HepG2 (cell line): ENCODE data around the gene ACTN2. TPM values are rescaled to one million over a fixed set of nuclear protein-coding genes. Genes with fewer than 3 reads are reported as not detected.

Experiments used
- ATAC-seq: fragments of 200-7000 bp; cut with Tn5 transposase; 3 replicates; pipeline ENCODE4 v1.9.1; 2020; ENCODE audit warnings: mild to moderate bottlenecking, moderate library complexity
- BruUV-seq: library from RNA; stranded (reverse); fragments of 400-500 nt; replicated peaks from 2 replicates; lab custom pipeline; 2021; lab: Mats Ljungman, UMichigan
- CTCF ChIA-PET: fragments of 300-600 bp; formaldehyde crosslinking; extraction: SDS; loops from one replicate; lab custom pipeline; 2021; ENCODE audit warnings: low total read pairs, inconsistent platforms, low intra/inter-chr PET ratio; lab: Yijun Ruan, JAX
- POLR2A ChIA-PET: fragments of 350-600 bp; sonication (Branson Sonifier 250); formaldehyde crosslinking; loops from one replicate; lab custom pipeline; 2020; ENCODE audit warnings: antibody characterized with exemption, inconsistent platforms; lab: Yijun Ruan, JAX
- DNase-seq: peaks from one replicate; pipeline ENCODE4 v3.0.0-alpha.2; 2015; ENCODE audit warnings: low spot score
- FAIRE-seq: peaks from 3 replicates; lab custom pipeline; 2011; peaks lifted over from hg19 to GRCh38; lab: Jason Lieb, UNC
- H2AFZ ChIP-seq: one replicate; pipeline ENCODE4 v1.6.1; 2011; ENCODE audit warnings: low read length, inconsistent platforms
- H3K27ac ChIP-seq: fragments of 300-600 bp; 3 replicates; pipeline ENCODE4 v1.8.0; 2011; ENCODE audit warnings: mixed run types, mild to moderate bottlenecking, mixed read lengths, low read length, inconsistent platforms; ENCODE audit not compliant: insufficient read depth; ENCODE audit errors: extremely low read length
- H3K27me3 ChIP-seq, 2 experiments: fragments of 200-600 bp in 1 of 2; 2 replicates in 1 of 2; 3 replicates in 1 of 2; pipeline versions ENCODE4 v1.6.0 to v1.8.0; 2011; ENCODE audit warnings: low read length in 2 of 2, mild to moderate bottlenecking in 2 of 2, moderate library complexity in 2 of 2, inconsistent platforms in 1 of 2; ENCODE audit not compliant: insufficient read depth in 2 of 2, control insufficient read depth in 1 of 2
- H3K36me3 ChIP-seq, 2 experiments: fragments of 200-600 bp in 1 of 2; replicated peaks in 1 of 2; 2 replicates in 1 of 2; 3 replicates in 1 of 2; pipeline versions ENCODE4 v1.5.1 to v1.8.0; 2011; ENCODE audit warnings: low read length in 2 of 2, inconsistent platforms in 1 of 2; ENCODE audit not compliant: insufficient read depth in 2 of 2, control insufficient read depth in 1 of 2
- H3K4me1 ChIP-seq: 2 replicates; pipeline ENCODE4 v1.5.1; 2012; ENCODE audit warnings: low read length, inconsistent platforms; ENCODE audit not compliant: insufficient read depth
- H3K4me2 ChIP-seq: 2 replicates; pipeline ENCODE4 v1.6.0; 2011; ENCODE audit warnings: low read depth, low read length, inconsistent platforms
- H3K4me3 ChIP-seq, 3 experiments: fragments of 200-600 bp in 1 of 3; sonication (generic), shearing (Covaris generic) in 1 of 3; replicated peaks in 1 of 3; 2 replicates each; pipeline ENCODE4 v1.5.1; 2011 to 2016; ENCODE audit warnings: low read length in 3 of 3, inconsistent platforms in 2 of 3, low read depth in 2 of 3, mild to moderate bottlenecking in 2 of 3, control low read depth in 1 of 3, mixed read lengths in 1 of 3; ENCODE audit not compliant: insufficient read depth in 1 of 3
- H3K79me2 ChIP-seq: one replicate; pipeline ENCODE4 v1.6.1; 2011; ENCODE audit warnings: low read length, inconsistent platforms; ENCODE audit not compliant: insufficient read depth
- H3K9ac ChIP-seq: 2 replicates; pipeline ENCODE4 v1.6.0; 2011; ENCODE audit warnings: mild to moderate bottlenecking, low read depth, low read length, inconsistent platforms; ENCODE audit not compliant: insufficient read depth
- H3K9me3 ChIP-seq: 2 replicates; pipeline ENCODE4 v1.5.1; 2012; ENCODE audit warnings: mild to moderate bottlenecking, low read length
- H4K20me1 ChIP-seq: 2 replicates; pipeline ENCODE4 v1.6.0; 2011; ENCODE audit warnings: inconsistent platforms, mild to moderate bottlenecking, low read length, moderate library complexity; ENCODE audit not compliant: insufficient read depth
- AKAP8 ChIP-seq: sonication (generic); formaldehyde crosslinking; IDR thresholded peaks from 2 replicates; pipeline ENCODE4 v1.5.1; 2020; ENCODE audit warnings: mild to moderate bottlenecking, missing genetic modification reagents
- HCFC1 ChIP-seq: fragments of 150-350 bp; IDR thresholded peaks from 2 replicates; pipeline ENCODE4 v1.6.1; 2014; ENCODE audit warnings: low read depth, low read length
- IKZF1 ChIP-seq: fragments of 450-650 bp; IDR thresholded peaks from 2 replicates; pipeline ENCODE4 v1.7.1; 2016
- MBNL3 ChIP-seq: fragments of 250-450 bp; sonication (Bioruptor Pico); conservative IDR thresholded peaks from 2 replicates; pipeline ENCODE4 v1.8.0; 2022; ENCODE audit warnings: mild to moderate bottlenecking, inconsistent platforms
- NFATC3 ChIP-seq: sonication (generic); formaldehyde crosslinking; IDR thresholded peaks from 2 replicates; pipeline ENCODE4 v1.5.1; 2020; ENCODE audit warnings: mild to moderate bottlenecking, missing genetic modification reagents
- SAP130 ChIP-seq: IDR thresholded peaks from 2 replicates; pipeline ENCODE4 v1.6.1; 2016; ENCODE audit warnings: low read depth
- SOX6 ChIP-seq, 2 experiments: fragments of 450-650 bp in 1 of 2; sonication (generic) in 1 of 2; formaldehyde crosslinking in 1 of 2; IDR thresholded peaks; 2 replicates each; pipeline versions ENCODE4 v1.4.0 to v1.6.1; 2017 to 2020; ENCODE audit warnings: antibody characterized with exemption in 1 of 2, mild to moderate bottlenecking in 1 of 2, missing genetic modification reagents in 1 of 2
- SRSF1 ChIP-seq: fragments of 200-400 bp; formaldehyde crosslinking; optimal IDR thresholded peaks from 2 replicates; pipeline ENCODE3; 2017; ENCODE audit warnings: mild to moderate bottlenecking, low read depth, low read length, moderate library complexity
- TP53 ChIP-seq: sonication (generic); formaldehyde crosslinking; conservative IDR thresholded peaks from 2 replicates; pipeline ENCODE4 v1.4.0; 2020; ENCODE audit warnings: missing genetic modification reagents
- ZNF292 ChIP-seq: sonication (generic); formaldehyde crosslinking; IDR thresholded peaks from 2 replicates; pipeline ENCODE4 v1.8.1; 2022; ENCODE audit warnings: mild to moderate bottlenecking, low read depth, missing genetic modification reagents, borderline replicate concordance
- whole genome bisulfite sequencing: methylation state at CpG from one replicate; pipeline ENCODE4 v1.1.6; 2017; ENCODE audit warnings: low lambda C conversion rate; 5-methylcytosine and 5-hydroxymethylcytosine counted together
- in situ Hi-C: cut with HindIII; loops from 2 replicates; pipeline ENCODE4 v1.10.0; 2017; ENCODE audit warnings: low pct_unique_long_range_greater_than_20kb; ENCODE audit not compliant: extremely low pct_ligation_motif_present
- intact Hi-C: fragments of 100-400 bp; cut with micrococcal nuclease; formaldehyde crosslinking; loops from one replicate; pipeline ENCODE4 v1.10.0; 2022; ENCODE audit not compliant: unreplicated experiment
- polyA plus RNA-seq, 8 experiments: library from polyadenylated mRNA; depleted of rRNA in 3 of 8; stranded (reverse) in 7 of 8; unstranded in 1 of 8; fragments of >200 nt; fragmentation: Illumina TruSeq in 4 of 8; extraction: Trizol in 4 of 8; gene quantifications; 2 replicates each; pipeline versions ENCODE4 v1.2.1 to v1.2.3, GENCODE V29; 2011 to 2016; ENCODE audit warnings: low read depth in 4 of 8, missing spikeins in 1 of 8, mixed read lengths in 1 of 8; ENCODE audit not compliant: insufficient read depth in 1 of 8
- total RNA-seq, 5 experiments: library from RNA; depleted of rRNA; stranded (reverse); fragments of >200 nt; fragmentation: Illumina TruSeq; extraction: Trizol; gene quantifications; 2 replicates each; pipeline ENCODE4 v1.2.3, GENCODE V29; 2016; ENCODE audit warnings: low read depth in 1 of 5

ACTN2 gene
- total and polyA plus RNA-seq, 2 of the 13 experiments (the other 11 are each of a cell fraction or from before 2014, with no cell fraction given): 0.04 to 0.13 TPM

GRCh38 chr1:236689713-236690569 lies 3.6 kb downstream of the ACTN2 start:
- no peaks in the 10 kb centered on the region for H3K9me3 ChIP-seq
- H3K27ac ChIP-seq: no peak overlapping the region
- 14% methylated on average over 9 of the region's 11 CpGs for WGBS
- in situ Hi-C loops: no loop called here
- H3K36me3 ChIP-seq: no peaks in the 10 kb centered on the region
- no peak overlapping the region for H2AFZ ChIP-seq
- H3K79me2 ChIP-seq: no peaks in the 10 kb centered on the region
- H3K4me1 ChIP-seq: no peaks in the 10 kb centered on the region
- no peak overlapping the region for H3K4me2 ChIP-seq
- POLR2A ChIA-PET: no interaction called here
- no peaks in the 10 kb centered on the region for H4K20me1 ChIP-seq
- no peak overlapping the region for H3K9ac ChIP-seq
- FAIRE-seq: no peak
- no peak for DNase-seq
- no TSS peak for BruUV-seq
- H3K27me3 ChIP-seq: peaks cover 0 to 22% of the 10 kb centered on the region in 2 experiments; a peak in 2 of 5 replicates
- no peak overlapping the region for H3K4me3 ChIP-seq
- TF ChIP-seq HCFC1 (no peak), TP53 (no peak), MBNL3 (CRISPR knock-in tag) (no peak), AKAP8 (CRISPR knock-in tag) (no peak), NFATC3 (CRISPR knock-in tag) (no peak), IKZF1 (no peak), SOX6 (IDR thresholded peaks at IDR 0.05) (no peak), SOX6 (CRISPR knock-in tag; IDR thresholded peaks at IDR 0.05) (no peak), SRSF1 (no peak), ZNF292 (CRISPR knock-in tag) (no peak), SAP130 (no peak)
- intact Hi-C loops: no loop called here
- ATAC-seq: no peak
- CTCF ChIA-PET: no interaction called here
